ENCODE results near the gene STRADA.

GRCh38 chr17:63688396-63689020, 53.1 kb downstream of the STRADA start:
- TF ChIP-seq, protein P1, sequence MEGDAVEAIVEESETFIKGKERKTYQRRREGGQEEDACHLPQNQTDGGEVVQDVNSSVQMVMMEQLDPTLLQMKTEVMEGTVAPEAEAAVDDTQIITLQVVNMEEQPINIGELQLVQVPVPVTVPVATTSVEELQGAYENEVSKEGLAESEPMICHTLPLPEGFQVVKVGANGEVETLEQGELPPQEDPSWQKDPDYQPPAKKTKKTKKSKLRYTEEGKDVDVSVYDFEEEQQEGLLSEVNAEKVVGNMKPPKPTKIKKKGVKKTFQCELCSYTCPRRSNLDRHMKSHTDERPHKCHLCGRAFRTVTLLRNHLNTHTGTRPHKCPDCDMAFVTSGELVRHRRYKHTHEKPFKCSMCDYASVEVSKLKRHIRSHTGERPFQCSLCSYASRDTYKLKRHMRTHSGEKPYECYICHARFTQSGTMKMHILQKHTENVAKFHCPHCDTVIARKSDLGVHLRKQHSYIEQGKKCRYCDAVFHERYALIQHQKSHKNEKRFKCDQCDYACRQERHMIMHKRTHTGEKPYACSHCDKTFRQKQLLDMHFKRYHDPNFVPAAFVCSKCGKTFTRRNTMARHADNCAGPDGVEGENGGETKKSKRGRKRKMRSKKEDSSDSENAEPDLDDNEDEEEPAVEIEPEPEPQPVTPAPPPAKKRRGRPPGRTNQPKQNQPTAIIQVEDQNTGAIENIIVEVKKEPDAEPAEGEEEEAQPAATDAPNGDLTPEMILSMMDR (IDR thresholded peaks at IDR 0.05) = no peak
- TF ChIP-seq POLR2A (IDR thresholded peaks at IDR 0.05) = no peak
